Stimulated activated CD8-positive, alpha-beta memory T cell treated with anti-CD3 and anti-CD28 coated beads, Interleukin-15, amount 100 ng/mL, for 4 hours (primary cell): ENCODE measurements around the gene PAWR.
"Not testable (repeated sequence)": the region's sequence is repeated elsewhere in the genome, so short reads cannot be mapped to it uniquely, and the experiment has no call there.

ENCODE experiments used
- DNase-seq, 2 donors: peaks; one replicate each; pipeline ENCODE4 v3.0.0-alpha.2; 2020; ENCODE audit warnings: low read depth in 2 of 2

The PAWR gene

GRCh38 chr12:79646843-79647242 lies 43.9 kb downstream of the PAWR start:
- not testable (repeated sequence) for DNase-seq

- no peak for DNase-seq
Observed at GRCh38 chr12:79645235-79645630, 45.5 kb downstream of the PAWR start.

- DNase-seq, result no peak
Observed at GRCh38 chr12:79644274-79645234, 46.2 kb downstream of the PAWR start.

- DNase-seq, result no peak
Observed at GRCh38 chr12:79643821-79644220, 46.9 kb downstream of the PAWR start.

- no peak for DNase-seq
Observed at GRCh38 chr12:79638490-79638889, 52.3 kb downstream of the PAWR start.

GRCh38 chr12:79637093-79637492 lies 53.7 kb downstream of the PAWR start:
- DNase-seq, result no peak

GRCh38 chr12:79635676-79636075 lies 55.1 kb downstream of the PAWR start:
- no peak for DNase-seq

- DNase-seq, result no peak
Observed at GRCh38 chr12:79634957-79635471, 55.8 kb downstream of the PAWR start.

- DNase-seq, result no peak
Observed at GRCh38 chr12:79629561-79629960, 61.2 kb downstream of the PAWR start.

GRCh38 chr12:79626735-79627134 lies 64.0 kb downstream of the PAWR start:
- not testable (repeated sequence) for DNase-seq

GRCh38 chr12:79624378-79624777 lies 66.4 kb downstream of the PAWR start:
- no peak for DNase-seq

GRCh38 chr12:79619872-79620562 lies 70.7 kb downstream of the PAWR start:
- DNase-seq, result no peak

- no peak for DNase-seq
Observed at GRCh38 chr12:79618848-79619404, 71.8 kb downstream of the PAWR start.

- no peak for DNase-seq
Observed at GRCh38 chr12:79617696-79618095, 73.1 kb downstream of the PAWR start.

GRCh38 chr12:79615596-79616560 lies 74.9 kb downstream of the PAWR start:
- no peak for DNase-seq

- DNase-seq, result no peak
Observed at GRCh38 chr12:79614730-79615129, 76.0 kb downstream of the PAWR start.

- DNase-seq, result no peak
Observed at GRCh38 chr12:79601908-79602307, 88.9 kb downstream of the PAWR start.

GRCh38 chr12:79597910-79598309 lies 92.9 kb downstream of the PAWR start:
- DNase-seq, result no peak

- DNase-seq, result no peak
Observed at GRCh38 chr12:79596719-79597350, 93.9 kb downstream of the PAWR start.

GRCh38 chr12:79595273-79595672 lies 95.5 kb downstream of the PAWR start:
- no peak for DNase-seq

- no peak for DNase-seq
Observed at GRCh38 chr12:79592865-79593264, 97.9 kb downstream of the PAWR start.
